Hippocampal formation (tissue), 2 donors: ENCODE results near the gene TAS1R3.
"Not testable (repeated sequence)": the region's sequence is repeated elsewhere in the genome, so short reads cannot be mapped to it uniquely, and the experiment has no call there.

Experiments
- DNase-seq, 2 donors: peaks; one replicate each; lab custom pipeline; 2025; lab: John Stamatoyannopoulos, UW

Gene TAS1R3

GRCh38 chr1:1309251-1310108, 21.6 kb upstream of the TAS1R3 start:
- DNase-seq, result no peak

GRCh38 chr1:1310109-1310385, 21.0 kb upstream of the TAS1R3 start:
- DNase-seq, result no peak

DNA sequence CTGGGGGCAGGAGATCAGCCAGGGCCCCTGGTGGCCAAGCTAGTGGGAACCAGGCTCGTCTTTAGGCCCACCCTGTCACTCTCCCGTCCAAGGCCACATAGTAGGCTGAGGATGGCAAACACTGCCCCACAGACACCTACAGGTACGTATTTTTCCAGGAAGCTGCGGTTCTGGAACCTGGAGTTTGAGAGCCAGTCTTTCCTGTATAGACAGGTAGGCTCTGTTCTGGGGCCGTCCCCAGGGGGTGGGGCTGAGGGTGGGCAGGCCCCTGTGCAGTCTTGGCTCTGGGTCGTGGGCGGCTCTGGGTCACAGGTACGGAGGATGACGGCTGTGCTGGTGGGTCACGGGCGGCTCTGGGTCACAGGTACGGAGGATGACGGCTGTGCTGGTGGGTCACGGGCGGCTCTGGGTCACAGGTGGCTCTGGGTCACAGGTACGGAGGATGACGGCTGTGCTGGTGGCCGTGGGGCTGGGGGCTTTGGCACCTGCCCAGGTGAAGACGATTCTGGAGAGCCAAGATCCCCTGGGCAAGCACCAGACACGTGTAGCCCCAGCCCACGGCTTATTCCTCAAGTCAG, 20.5 kb upstream of the TAS1R3 start:
- no peak for DNase-seq

DNA sequence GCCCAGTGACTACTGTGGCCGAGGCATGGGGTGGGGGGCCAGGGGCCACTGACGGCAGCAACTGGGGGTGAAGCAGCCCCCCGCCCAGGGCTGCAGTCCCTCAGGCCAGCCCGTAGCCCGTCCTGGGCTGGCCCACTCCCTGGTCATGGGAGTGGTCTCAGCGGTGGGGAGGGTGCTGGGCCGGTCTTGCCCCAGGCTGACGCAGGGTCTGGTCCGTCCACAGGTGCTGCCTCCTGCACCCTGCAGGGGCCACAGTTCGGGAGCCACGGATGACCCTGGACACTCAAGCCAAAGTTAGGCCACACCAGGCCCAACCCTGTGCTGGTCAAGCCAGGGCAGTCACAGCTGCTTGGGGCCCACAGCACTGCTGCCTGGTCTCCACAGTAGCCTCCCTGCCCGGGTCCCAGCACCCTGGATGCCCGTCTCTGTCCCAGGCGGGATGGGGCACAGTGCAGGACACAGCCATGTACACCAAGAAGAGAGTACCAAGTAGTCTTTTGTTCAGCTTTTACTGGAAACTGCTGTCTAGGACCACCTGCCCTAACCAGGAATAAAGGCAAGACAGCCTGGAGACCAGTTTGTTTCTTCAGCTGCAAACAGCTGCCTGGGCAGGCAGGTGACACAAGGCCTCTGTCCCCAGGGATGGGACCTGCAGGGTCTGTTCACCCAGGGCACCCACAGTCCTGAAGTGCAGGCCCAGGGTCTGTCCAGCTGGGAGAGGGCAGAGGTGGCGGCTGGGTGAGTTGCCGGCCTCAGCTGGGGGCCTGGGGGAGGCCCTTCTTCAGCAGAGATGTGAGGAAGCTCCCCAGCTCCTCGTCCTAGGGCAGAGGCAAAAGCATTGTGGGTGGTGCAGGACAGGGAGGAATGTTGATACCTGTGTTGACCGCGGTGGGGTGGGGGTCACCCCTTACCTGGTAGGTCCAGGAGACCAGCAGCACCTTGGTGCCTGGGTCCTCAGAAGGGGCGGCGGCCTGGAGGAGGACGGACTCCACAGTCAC, 19.7 kb upstream of the TAS1R3 start:
- no peak for DNase-seq

DNA sequence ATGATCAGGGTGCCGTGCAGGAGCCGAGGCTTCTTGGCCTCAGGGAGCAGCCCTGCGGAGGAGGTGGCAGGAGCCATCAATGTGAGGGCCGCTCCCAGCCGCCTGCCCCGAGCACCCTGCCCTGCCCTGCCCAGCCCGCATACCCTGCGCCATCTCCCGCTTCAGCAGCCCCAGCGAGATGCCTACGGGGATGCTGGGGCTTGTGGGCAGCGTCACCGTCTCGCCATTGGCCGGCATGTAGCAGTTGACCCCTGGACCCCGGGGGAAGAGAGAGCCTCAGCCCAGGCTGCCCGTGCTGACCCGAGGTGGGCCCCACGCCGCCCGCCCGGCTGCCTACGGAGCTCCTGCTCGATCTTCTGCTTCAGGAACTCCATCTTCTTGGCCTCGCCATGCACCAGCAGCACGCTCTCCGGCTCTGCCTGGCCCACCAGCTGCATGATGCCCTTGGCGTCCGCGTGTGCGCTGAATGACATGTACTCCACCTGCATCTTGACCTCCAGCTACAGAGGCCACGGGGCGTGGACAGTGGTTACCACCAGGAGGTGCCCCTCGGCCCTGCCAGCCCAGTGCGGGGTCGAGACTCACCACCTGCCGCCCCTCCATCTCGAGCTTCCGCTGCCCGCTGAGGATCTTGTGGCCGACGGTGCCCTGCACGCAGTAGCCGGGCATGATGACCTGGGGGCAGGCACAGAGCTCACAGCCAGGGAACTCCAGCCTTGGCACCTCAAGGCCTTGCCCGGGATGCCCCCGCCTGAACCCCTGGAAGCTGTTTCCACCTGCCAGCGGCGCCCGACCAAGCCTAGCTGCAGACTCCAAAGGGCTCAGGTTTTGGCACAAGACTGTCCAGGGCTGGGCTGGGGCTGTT, 18.4 kb upstream of the TAS1R3 start:
- DNase-seq, result no peak

DNA sequence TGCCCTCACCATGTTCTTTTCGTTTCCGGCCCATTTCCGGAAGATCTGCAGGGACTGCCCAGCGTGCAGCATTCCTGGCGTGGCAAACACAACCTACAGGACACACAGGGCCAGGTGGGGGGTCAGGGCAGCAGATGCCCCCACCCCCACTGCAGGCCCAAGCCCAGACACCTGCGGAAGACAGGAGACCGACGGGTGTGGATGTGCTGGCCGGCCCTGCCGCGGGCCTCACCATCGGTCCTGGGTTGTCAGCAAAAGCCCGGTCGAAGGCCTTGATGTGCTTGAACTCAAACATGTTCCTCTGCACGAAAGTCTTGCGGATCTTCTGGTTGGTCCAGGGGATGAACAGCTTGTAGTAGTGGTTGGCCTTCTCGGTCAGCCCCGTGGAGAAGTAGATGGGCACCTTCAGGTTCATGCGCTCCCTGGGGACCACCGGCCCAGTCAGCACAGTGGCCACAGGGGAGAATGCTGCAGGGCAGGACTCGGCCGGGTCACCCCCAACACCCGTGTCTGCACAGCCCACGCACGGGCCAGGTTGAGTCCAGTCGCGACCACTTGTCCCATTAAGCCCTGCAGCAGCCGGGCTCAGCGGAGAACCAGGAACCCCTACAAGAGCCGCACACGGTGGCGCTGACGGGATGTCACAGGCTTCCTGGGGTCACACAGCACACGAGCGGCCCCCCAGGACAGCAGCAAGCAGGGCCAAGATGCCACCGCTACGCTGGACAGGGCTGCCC, 17.4 kb upstream of the TAS1R3 start:
- no peak for DNase-seq

GRCh38 chr1:1314237-1314586, 16.9 kb upstream of the TAS1R3 start:
- DNase-seq, result no peak

- DNase-seq, result no peak
Observed at GRCh38 chr1:1314678-1315335, 16.3 kb upstream of the TAS1R3 start.

DNA sequence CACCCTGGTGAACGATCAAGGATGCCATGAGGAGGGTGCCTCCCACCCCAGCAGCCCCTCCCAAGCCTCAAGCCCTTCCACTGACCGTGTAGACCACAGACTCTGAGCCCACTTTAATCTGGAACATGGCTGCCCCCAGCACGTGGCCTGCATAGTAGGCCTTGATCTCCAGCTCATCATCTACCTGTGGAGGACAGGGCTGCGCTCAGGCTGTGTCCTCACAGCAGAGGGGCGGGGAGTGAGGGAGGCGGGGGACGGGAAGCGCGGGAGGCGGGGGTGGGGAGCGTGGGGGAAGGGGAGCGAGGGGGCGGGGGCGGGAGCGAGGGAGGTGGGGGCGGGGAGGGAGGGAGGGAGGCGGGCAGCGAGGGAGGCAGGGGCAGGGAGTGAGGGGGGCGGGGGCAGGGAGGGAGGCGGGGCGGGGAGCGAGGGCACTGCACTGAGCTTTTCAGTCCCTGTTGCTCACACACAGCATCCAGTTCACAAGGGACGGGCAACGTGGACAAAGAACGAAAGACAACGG, 15.6 kb upstream of the TAS1R3 start:
- DNase-seq, result no peak

DNA sequence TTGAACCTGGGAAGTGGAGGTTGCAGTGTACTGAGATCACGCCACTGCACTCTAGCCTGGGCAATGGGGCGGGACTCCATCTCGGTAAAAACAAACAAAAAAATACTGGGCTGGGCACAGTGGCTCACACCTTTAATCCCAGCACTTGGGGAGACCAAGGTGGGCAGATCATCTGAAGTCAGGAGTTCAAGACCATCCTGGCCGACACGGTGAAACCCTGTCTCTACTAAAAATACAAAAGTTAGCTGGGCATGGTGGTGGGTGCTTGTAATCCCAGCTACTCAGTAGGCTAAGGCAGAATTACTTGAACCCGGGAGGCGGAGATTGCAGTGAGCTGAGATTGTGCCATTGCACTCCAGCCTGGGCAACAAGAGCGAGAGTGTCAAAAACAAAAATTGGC, 14.9 kb upstream of the TAS1R3 start:
- not testable (repeated sequence) for DNase-seq

GRCh38 chr1:1317420-1317819, 13.7 kb upstream of the TAS1R3 start:
- DNase-seq, result no peak

- peak in 1 of 2 donors; percentile 31 for DNase-seq
Observed at GRCh38 chr1:1318131-1318652, 12.9 kb upstream of the TAS1R3 start.

DNA sequence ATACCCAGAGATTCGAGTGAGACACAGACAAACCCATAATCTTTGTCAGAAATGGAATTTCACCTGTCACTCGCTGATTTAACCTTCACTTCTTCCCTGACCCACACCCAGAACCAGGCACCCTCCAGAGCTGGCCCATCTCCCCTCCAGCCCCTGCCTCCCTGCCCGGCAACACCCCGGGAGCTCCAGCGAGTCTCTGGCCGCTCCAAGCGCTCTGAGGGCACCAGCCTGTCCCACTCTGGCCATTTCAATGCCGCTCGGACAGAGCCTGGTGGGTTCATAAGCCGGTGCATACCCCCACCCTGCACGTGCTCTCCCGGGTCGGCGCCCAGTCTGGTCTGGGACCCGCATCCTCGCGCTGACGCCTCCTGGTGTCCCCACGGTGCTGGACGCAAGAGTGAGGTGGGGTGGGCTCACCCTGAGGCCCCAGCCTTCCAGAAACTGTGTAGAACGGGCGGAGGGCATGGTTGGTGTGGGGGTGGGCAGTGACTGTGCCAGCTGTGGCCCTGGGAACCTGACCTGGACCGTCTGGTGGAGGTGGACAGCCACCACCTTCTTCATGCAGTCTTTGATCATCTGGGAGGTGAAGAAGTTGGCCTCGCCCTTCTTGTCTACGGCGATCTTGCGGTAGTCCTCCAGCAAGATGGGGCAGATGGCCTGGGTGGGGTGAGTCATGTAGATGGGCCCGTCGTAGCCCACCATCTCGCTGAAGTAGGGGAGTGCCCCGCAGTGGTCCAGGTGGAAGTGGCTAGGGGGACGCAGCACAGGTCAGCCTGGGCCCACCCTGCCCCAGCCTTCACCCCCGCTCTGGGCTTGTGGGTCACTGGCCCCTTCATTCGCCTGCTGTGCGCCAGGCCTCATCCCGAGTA, 12.1 kb upstream of the TAS1R3 start:
- DNase-seq, result no peak

- DNase-seq, result no peak
Observed at GRCh38 chr1:1319646-1319941, 11.5 kb upstream of the TAS1R3 start.

DNA sequence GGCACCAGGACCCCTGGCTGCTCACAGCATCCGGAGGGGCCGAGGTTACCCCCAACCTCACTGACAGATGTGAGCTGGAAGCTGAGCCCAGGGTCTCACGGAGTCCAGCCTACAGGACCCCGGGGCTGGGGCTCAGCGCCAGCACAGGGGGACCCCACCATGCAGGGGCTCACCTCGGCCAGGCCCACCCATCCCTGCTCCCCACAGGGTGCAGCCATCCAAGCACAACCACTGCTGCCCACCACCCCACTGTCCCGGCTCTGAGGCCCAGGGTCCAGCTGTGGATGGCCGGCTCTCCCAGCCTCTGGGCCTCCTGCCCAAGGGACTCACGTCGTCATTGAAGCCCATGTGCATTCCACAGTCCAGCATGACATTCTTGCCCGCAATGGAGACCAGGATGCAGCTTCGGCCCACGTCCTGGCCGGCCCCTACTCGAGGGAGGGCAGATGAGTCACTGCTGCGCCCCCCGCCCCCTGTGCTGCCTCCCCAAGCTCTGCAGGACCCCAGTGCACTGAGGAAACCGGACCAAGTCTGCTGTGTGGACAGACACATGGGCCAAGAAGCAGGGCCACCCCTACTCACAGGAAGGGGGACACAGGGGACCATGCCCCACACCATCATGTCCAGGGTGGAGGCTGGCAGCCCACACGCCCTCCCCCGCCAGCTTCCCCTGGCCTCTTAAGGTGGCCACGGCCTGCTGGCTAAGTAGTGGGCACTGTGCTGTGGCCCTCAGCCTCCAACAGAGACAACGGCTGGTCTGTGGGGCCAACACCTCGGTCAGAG, 10.2 kb upstream of the TAS1R3 start:
- no peak for DNase-seq

DNA sequence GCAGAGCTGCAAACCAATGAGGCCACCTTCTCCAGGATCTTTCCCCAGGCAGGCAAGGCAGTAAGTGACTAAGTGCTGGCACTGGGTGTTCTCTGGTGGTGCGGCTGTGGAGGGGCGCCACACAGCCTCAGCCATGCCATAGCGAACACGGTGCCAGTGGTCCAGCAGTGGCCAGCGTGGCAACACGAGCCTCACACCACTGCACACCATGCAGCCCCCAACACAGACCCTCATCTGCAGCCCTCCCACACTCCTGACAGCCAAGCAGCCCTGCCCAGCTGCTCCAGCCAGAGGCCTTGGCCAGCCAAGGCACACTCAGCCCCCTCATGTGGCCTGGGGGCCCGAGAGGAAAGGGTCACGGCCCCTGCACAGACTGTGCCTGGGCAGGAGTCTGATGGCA, 9.6 kb upstream of the TAS1R3 start:
- no peak for DNase-seq

- no peak for DNase-seq
Observed at GRCh38 chr1:1322418-1322817, 8.7 kb upstream of the TAS1R3 start.

- no peak for DNase-seq
Observed at GRCh38 chr1:1322952-1323351, 8.1 kb upstream of the TAS1R3 start.
